Measurements from ENCODE around the gene IGFBP1.

DNA sequence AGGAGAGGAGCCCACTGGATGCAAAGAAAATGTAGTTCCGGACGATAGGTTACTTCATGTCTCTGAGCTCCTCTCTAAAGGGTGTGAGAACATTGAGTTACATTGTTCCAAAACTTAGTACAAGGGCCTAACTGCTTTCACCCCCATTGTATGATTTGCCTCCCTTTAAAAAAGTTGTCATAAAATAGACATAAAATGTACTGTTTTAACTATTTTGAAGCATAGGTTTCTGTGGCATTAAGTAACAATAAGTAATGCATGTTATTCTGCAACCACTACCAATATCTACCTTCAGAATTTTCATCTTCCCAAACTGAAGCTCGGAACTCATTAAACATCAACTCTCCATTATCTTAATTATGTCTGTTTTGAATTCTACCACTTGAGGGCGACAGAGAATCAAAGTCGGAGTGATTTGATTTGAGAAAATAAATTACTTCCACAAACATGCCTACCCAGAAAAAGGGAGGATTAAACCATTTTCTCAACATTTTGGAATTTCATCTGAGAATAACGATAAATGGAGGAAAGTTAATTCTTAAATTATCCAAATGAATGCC is 2.7 kb downstream of the IGFBP1 start:
- TF ChIP-seq, protein P1, sequence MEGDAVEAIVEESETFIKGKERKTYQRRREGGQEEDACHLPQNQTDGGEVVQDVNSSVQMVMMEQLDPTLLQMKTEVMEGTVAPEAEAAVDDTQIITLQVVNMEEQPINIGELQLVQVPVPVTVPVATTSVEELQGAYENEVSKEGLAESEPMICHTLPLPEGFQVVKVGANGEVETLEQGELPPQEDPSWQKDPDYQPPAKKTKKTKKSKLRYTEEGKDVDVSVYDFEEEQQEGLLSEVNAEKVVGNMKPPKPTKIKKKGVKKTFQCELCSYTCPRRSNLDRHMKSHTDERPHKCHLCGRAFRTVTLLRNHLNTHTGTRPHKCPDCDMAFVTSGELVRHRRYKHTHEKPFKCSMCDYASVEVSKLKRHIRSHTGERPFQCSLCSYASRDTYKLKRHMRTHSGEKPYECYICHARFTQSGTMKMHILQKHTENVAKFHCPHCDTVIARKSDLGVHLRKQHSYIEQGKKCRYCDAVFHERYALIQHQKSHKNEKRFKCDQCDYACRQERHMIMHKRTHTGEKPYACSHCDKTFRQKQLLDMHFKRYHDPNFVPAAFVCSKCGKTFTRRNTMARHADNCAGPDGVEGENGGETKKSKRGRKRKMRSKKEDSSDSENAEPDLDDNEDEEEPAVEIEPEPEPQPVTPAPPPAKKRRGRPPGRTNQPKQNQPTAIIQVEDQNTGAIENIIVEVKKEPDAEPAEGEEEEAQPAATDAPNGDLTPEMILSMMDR (IDR thresholded peaks at IDR 0.05): peak; percentile 95
- no peak for TF ChIP-seq ZFX (IDR thresholded peaks at IDR 0.05; ENCODE audit: borderline replicate concordance)
